Ovary (tissue), 9 donors: Measurements from ENCODE around the gene PDE4D. TPM values are rescaled to one million over a fixed set of nuclear protein-coding genes. Genes with fewer than 3 reads are reported as not detected.

ENCODE experiments used
- DNase-seq, 5 donors: peaks; one replicate each; pipeline ENCODE4 v3.0.0-alpha.2; 2019 to 2020
- H3K27ac ChIP-seq, 2 donors: fragments of 200-600 bp; one replicate each; pipeline versions ENCODE4 v1.5.1 to v1.8.0; 2019 to 2022
- H3K27me3 ChIP-seq: fragments of 200-600 bp; one replicate; pipeline ENCODE4 v1.8.0; 2022
- H3K36me3 ChIP-seq: fragments of 200-600 bp; sonication (generic); one replicate; pipeline ENCODE4 v1.5.1; 2019
- H3K4me1 ChIP-seq: one replicate; pipeline ENCODE4 v1.8.1; 2013; ENCODE audit warnings: mild to moderate bottlenecking, moderate library complexity; ENCODE audit not compliant: insufficient read depth
- H3K4me3 ChIP-seq: fragments of 200-600 bp; sonication (generic); one replicate; pipeline ENCODE4 v1.5.1; 2017
- H3K9me3 ChIP-seq, 2 donors: fragments of 200-600 bp in 1 of 2; sonication (generic) in 1 of 2; one replicate each; pipeline versions ENCODE4 v1.5.1 to v1.8.1; 2013 to 2019; ENCODE audit warnings: mild to moderate bottlenecking in 1 of 2, moderate library complexity in 1 of 2
- EP300 ChIP-seq: sonication (generic); formaldehyde crosslinking; IDR thresholded peaks from one replicate; pipeline ENCODE4 v1.6.1; 2017; ENCODE audit warnings: antibody characterized with exemption
- POLR2A ChIP-seq: fragments of 450-650 bp; IDR thresholded peaks from one replicate; pipeline ENCODE4 v1.6.1; 2017; ENCODE audit warnings: antibody characterized with exemption, mild to moderate bottlenecking, moderate library complexity
- WGBS, 3 donors: extraction: QIAGEN DNeasy Blood & Tissue Kit in 1 of 3; methylation state at CpG; one replicate each; pipeline versions ENCODE4 v1.1.5 to v1.1.7; 2013 to 2017; 5-methylcytosine and 5-hydroxymethylcytosine counted together
- intact Hi-C, 4 donors: fragments of 100-400 bp; cut with DNase I; formaldehyde crosslinking; loops; one replicate each; pipeline versions ENCODE4 v1.11.0 to v1.15.1; 2022 to 2023
- polyA plus RNA-seq, 2 donors: library from polyadenylated mRNA; stranded (reverse); fragments of 200-250 nt in 1 of 2; fragments of 350-450 nt in 1 of 2; fragmentation: Illumina TruSeq in 1 of 2; extraction: RNeasy Lipid Tissue Mini Kit (QIAGEN cat#74804) in 1 of 2; gene quantifications; one replicate each; pipeline ENCODE4 v1.2.3, GENCODE V29; 2013 to 2014
- total RNA-seq, 7 donors: library from RNA; depleted of rRNA in 2 of 7; stranded (reverse); fragments of >200 nt in 2 of 7; fragmentation: NEBNext Ultra II Directional in 3 of 7; extraction: Animal tissue kit (Norgen Biotek cat#: 25700) in 3 of 7; gene quantifications; one replicate each; pipeline versions ENCODE4 v1.1.0 to v1.2.4, GENCODE V29; 2016 to 2023
- TF ChIP-seq, protein P1 (sequence below), 3 donors: fragments of 450-650 bp in 2 of 3; fragments of 200-600 bp in 1 of 3; IDR thresholded peaks; one replicate each; pipeline versions ENCODE4 v1.5.1 to v1.8.0; 2016 to 2022; ENCODE audit warnings: antibody characterized with exemption in 3 of 3, mild to moderate bottlenecking in 1 of 3
- donor health status: DM: no; HTN: no; CAD: no; lungs with moderate emphysema.
- donor health status: DM: no; HTN: no; CAD: no.
- donor health status: Bipolar disorder and iron deficiency.
- donor health status: DM: yes; HTN: yes; CAD: no.
- donor health status: DM: no; HTN: no; CAD: no.
- donor health status: DM: yes; HTN: yes; CAD: no.

Gene PDE4D
- total and polyA plus RNA-seq, 9 donors: 1.3 to 67.6 (median 8.4) TPM

DNA sequence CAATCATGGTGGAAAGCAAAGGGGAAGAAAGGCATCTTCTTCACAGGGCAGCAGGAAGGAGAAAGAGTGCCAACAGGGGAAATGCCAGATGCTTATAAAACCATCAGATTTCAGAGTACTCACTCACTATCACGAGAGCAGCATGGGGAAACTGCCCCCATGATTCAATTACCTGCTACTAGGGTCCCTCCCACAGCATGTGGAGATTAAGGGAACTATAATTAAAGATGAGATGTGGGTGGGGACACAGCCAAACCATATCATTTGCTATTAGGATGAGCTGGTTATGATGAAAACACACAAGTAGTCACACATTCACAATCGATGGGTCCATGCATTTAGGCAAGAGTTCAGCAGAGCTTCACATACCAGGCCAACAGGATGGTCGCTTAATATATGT lies 469.0 kb downstream of the PDE4D start:
- intact Hi-C loops: no loop called here
- no peak for DNase-seq
- no peaks in the 10 kb centered on the region for H3K9me3 ChIP-seq
- no peaks in the 10 kb centered on the region for H3K4me1 ChIP-seq
- H3K27ac ChIP-seq: no peak overlapping the region
- H3K36me3 ChIP-seq: no peaks in the 10 kb centered on the region
- 75 to 87% (median 77%) methylated on average over 3 of the region's 3 CpGs for WGBS, 3 donors
- no peak overlapping the region for H3K4me3 ChIP-seq
- no peaks in the 10 kb centered on the region for H3K27me3 ChIP-seq
- TF ChIP-seq POLR2A (no peak), EP300 (no peak)
- TF ChIP-seq, protein P1, sequence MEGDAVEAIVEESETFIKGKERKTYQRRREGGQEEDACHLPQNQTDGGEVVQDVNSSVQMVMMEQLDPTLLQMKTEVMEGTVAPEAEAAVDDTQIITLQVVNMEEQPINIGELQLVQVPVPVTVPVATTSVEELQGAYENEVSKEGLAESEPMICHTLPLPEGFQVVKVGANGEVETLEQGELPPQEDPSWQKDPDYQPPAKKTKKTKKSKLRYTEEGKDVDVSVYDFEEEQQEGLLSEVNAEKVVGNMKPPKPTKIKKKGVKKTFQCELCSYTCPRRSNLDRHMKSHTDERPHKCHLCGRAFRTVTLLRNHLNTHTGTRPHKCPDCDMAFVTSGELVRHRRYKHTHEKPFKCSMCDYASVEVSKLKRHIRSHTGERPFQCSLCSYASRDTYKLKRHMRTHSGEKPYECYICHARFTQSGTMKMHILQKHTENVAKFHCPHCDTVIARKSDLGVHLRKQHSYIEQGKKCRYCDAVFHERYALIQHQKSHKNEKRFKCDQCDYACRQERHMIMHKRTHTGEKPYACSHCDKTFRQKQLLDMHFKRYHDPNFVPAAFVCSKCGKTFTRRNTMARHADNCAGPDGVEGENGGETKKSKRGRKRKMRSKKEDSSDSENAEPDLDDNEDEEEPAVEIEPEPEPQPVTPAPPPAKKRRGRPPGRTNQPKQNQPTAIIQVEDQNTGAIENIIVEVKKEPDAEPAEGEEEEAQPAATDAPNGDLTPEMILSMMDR (IDR thresholded peaks at IDR 0.05): no peak

DNA sequence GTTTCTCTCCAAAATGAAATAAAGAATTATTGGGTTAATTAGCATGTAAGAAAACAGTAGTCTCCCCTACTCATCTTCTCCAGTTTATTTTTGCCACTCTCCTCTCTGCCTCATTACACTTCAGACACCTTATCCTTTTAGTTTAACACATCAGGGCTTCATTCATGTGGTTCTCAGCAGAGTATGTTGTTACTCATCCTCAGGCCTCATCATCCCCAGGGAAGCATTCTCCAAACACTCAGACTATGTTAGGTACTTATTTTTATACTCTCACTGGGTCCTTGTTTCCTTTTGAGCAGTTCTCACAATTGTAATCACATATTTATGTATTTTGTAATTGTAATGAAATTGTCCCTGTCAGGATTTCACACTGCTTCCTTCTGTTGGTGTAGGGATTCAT lies 470.5 kb downstream of the PDE4D start:
- Histone ChIP-seq H3K4me1 (no peaks in the 10 kb centered on the region), H3K36me3 (no peaks in the 10 kb centered on the region), H3K27ac (no peak overlapping the region), H3K27me3 (no peaks in the 10 kb centered on the region), H3K4me3 (no peak overlapping the region), H3K9me3 (no peaks in the 10 kb centered on the region)
- TF ChIP-seq POLR2A: no peak
- TF ChIP-seq, protein P1 (IDR thresholded peaks at IDR 0.05): no peak
- TF ChIP-seq EP300: no peak
- intact Hi-C loops: no loop called here
- DNase-seq: no peak

DNA sequence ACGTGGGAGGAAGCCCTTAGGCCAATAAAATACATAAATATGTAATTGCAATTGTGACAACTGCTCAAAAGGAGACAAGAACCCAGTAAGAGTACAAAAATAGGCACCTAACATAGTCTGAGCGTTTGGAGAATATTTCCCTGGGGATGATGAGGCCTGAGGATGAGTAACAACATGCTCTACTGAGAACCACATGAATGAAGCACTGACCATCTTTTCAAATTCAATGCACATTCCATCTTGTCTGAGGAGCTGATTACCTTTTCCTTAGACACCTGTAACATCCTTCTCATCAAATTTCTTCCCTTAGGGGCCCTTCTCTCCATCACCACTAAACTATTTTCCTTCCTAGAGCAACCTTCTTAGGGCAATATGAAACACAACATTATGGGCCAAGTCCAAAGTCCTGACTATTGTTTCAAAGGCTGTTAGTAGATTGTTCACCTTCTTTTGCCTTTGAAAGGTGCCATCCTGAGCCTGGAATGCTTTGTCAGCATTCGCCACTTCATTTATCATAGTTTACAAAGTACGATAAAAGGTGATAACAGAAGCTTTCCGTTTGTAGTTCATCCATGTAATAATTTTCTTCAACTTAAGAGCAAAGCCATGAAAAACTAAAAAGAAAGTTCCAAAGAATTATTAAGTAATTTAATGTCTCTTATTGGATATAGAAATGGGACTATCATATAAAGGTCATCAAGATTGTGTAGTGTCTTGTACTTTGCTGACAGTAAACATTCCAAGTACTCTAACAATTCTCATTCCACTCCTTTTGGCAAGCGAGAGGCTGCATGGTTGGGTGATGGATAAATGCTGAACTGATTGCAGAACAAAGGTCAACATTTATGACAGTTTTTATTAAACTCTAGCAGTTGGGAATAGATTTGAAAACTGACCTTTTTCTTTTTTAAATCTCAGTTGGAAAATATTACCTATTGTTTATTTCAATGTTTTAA lies 471.3 kb downstream of the PDE4D start:
- TF ChIP-seq EP300: no peak
- TF ChIP-seq POLR2A: no peak
- TF ChIP-seq, protein P1 (IDR thresholded peaks at IDR 0.05): no peak
- Histone ChIP-seq H3K4me1 (no peaks in the 10 kb centered on the region), H3K27me3 (no peaks in the 10 kb centered on the region), H3K9me3 (no peaks in the 10 kb centered on the region), H3K4me3 (no peak overlapping the region), H3K36me3 (no peaks in the 10 kb centered on the region), H3K27ac (no peak overlapping the region)
- WGBS, 3 donors: 76 to 81% (median 78%) methylated on average over 6 of the region's 6 CpGs
- intact Hi-C loops: no loop called here
- no peak for DNase-seq

DNA sequence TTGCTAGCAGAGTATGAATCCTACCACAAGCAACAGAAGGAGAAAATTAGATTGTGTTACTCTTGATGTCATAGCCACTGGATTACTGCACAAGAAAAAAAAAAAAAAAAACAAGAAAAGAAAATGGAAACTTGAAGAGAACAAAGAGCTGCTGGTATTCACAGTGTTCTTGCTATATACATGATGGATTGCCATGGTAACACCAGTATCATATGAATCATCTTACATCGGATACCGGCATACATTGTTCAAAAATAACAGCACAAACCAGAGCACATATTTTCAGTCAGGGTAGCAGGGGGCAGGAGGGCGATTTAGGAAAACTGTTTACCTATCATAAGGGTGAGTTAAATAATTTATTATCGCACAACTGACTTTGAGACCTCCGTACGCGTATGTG lies 472.9 kb downstream of the PDE4D start:
- intact Hi-C loops: no loop called here
- no peaks in the 10 kb centered on the region for H3K9me3 ChIP-seq
- H3K27ac ChIP-seq: no peak overlapping the region
- TF ChIP-seq EP300 (no peak), POLR2A (no peak)
- TF ChIP-seq, protein P1 (IDR thresholded peaks at IDR 0.05): no peak
- no peaks in the 10 kb centered on the region for H3K27me3 ChIP-seq
- no peaks in the 10 kb centered on the region for H3K36me3 ChIP-seq
- no peak for DNase-seq
- 91 to 95% (median 93%) methylated on average over 7 of the region's 7 CpGs for WGBS, 3 donors
- H3K4me1 ChIP-seq: no peaks in the 10 kb centered on the region
- H3K4me3 ChIP-seq: no peak overlapping the region
